T-helper 1 cell (primary cell): ENCODE results near the gene L3MBTL2.
"Not testable (repeated sequence)": the region's sequence is repeated elsewhere in the genome, so short reads cannot be mapped to it uniquely, and the experiment has no call there.

ENCODE experiments used
- DNase-seq, 5 donors: peaks; one replicate each; pipeline ENCODE4 v3.0.0-alpha.2; 2012 to 2020
- total RNA-seq, 4 donors: gene quantifications; one replicate each; lab custom pipeline; 2026; lab: John Stamatoyannopoulos, UW

Gene L3MBTL2
- 36.4 to 68.5 (median 57.1) reads per million in 4 donors for total RNA-seq

- peak; percentile 94 to 99 (median 97) for DNase-seq
Observed at GRCh38 chr22:41204992-41205900, at the start of gene L3MBTL2. Gene L3MBTL2 (plus strand): TSS chr22:41205312. CDS start chr22:41205363, 51 bp downstream.

GRCh38 chr22:41157083-41157482 is 48.0 kb upstream of the L3MBTL2 start:
- no peak for DNase-seq

- DNase-seq = no peak
Observed at GRCh38 chr22:41169157-41169556, 36.0 kb upstream of the L3MBTL2 start.

- DNase-seq = no peak
Observed at GRCh38 chr22:41171996-41172395, 33.1 kb upstream of the L3MBTL2 start.

GRCh38 chr22:41175546-41175945 is 29.6 kb upstream of the L3MBTL2 start:
- DNase-seq = no peak

GRCh38 chr22:41177040-41177621 is 28.0 kb upstream of the L3MBTL2 start:
- DNase-seq = no peak

- no peak for DNase-seq
Observed at GRCh38 chr22:41177622-41178424, 27.3 kb upstream of the L3MBTL2 start.

GRCh38 chr22:41178425-41178975 is 26.6 kb upstream of the L3MBTL2 start:
- DNase-seq = no peak

- DNase-seq = not testable (repeated sequence)
Observed at GRCh38 chr22:41180362-41180761, 24.8 kb upstream of the L3MBTL2 start.

- DNase-seq = no peak
Observed at GRCh38 chr22:41180926-41181325, 24.2 kb upstream of the L3MBTL2 start.

- no peak for DNase-seq
Observed at GRCh38 chr22:41181349-41182241, 23.5 kb upstream of the L3MBTL2 start.

- DNase-seq = no peak
Observed at GRCh38 chr22:41184679-41185078, 20.4 kb upstream of the L3MBTL2 start.

GRCh38 chr22:41191467-41191866 is 13.6 kb upstream of the L3MBTL2 start:
- no peak for DNase-seq

GRCh38 chr22:41193829-41194228 is 11.3 kb upstream of the L3MBTL2 start:
- no peak for DNase-seq

- DNase-seq = peak; percentile 72 to 83 (median 77)
Observed at GRCh38 chr22:41197038-41197972, 7.8 kb upstream of the L3MBTL2 start.

GRCh38 chr22:41198027-41198580 is 7.0 kb upstream of the L3MBTL2 start:
- peak in 4 of 5 donors; percentile 32 to 42 (median 38) for DNase-seq

- DNase-seq = no peak
Observed at GRCh38 chr22:41201141-41201540, 4.0 kb upstream of the L3MBTL2 start.

- DNase-seq = no peak
Observed at GRCh38 chr22:41203118-41203517, 2.0 kb upstream of the L3MBTL2 start.

- DNase-seq = no peak
Observed at GRCh38 chr22:41204066-41204465, 1.0 kb upstream of the L3MBTL2 start.

- DNase-seq = no peak
Observed at GRCh38 chr22:41206719-41207118, 1.6 kb downstream of the L3MBTL2 start.
